HL-60 (cell line): ENCODE data around the gene MCOLN1.

Experiments used
- DNase-seq, 2 experiments: peaks; one replicate each; pipeline ENCODE4 v3.0.0-alpha.2; 2010 to 2020; ENCODE audit warnings: low read depth in 1 of 2, low spot score in 1 of 2
- H3K27ac ChIP-seq: fragments of 250-450 bp; sonication (Bioruptor Pico); replicated peaks from 2 replicates; pipeline ENCODE4 v1.5.1; 2020; ENCODE audit warnings: mild to moderate bottlenecking, moderate library complexity
- H3K27me3 ChIP-seq: fragments of 250-450 bp; sonication (Bioruptor Pico); 2 replicates; pipeline ENCODE4 v1.5.1; 2021; ENCODE audit warnings: mild to moderate bottlenecking, moderate library complexity; ENCODE audit not compliant: insufficient read depth, poor library complexity, severe bottlenecking
- H3K4me3 ChIP-seq: replicated peaks from 2 replicates; pipeline ENCODE4 v1.5.1; 2011; ENCODE audit warnings: mild to moderate bottlenecking, control low read depth, low read length; ENCODE audit not compliant: insufficient read depth
- GABPA ChIP-seq: IDR thresholded peaks from 2 replicates; pipeline ENCODE4 v1.6.1; 2012; ENCODE audit warnings: low read depth
- POLR2AphosphoS5 ChIP-seq: IDR thresholded peaks from 2 replicates; pipeline ENCODE4 v1.6.1; 2012; ENCODE audit warnings: low read depth
- REST ChIP-seq: IDR thresholded peaks from 2 replicates; pipeline ENCODE4 v1.6.1; 2012; ENCODE audit warnings: low read depth; ENCODE audit not compliant: insufficient replicate concordance
- SPI1 ChIP-seq: IDR thresholded peaks from 2 replicates; pipeline ENCODE4 v1.6.1; 2012; ENCODE audit warnings: low read depth, mild to moderate bottlenecking, borderline replicate concordance
- TF ChIP-seq, protein P1 (sequence below): IDR thresholded peaks from one replicate; pipeline ENCODE4 v1.5.1; 2011; ENCODE audit warnings: low read length, control low read depth, inconsistent platforms; ENCODE audit not compliant: insufficient read depth

Gene MCOLN1

GRCh38 chr19:7509625-7510024 is 12.8 kb upstream of the MCOLN1 start:
- TF ChIP-seq GABPA: no peak
- TF ChIP-seq REST: peak; percentile 96
- H3K4me3 ChIP-seq: no peak overlapping the region
- H3K27ac ChIP-seq: no peak overlapping the region
- no peak for DNase-seq
- peaks cover under 1% of the 10 kb centered on the region for H3K27me3 ChIP-seq

DNA sequence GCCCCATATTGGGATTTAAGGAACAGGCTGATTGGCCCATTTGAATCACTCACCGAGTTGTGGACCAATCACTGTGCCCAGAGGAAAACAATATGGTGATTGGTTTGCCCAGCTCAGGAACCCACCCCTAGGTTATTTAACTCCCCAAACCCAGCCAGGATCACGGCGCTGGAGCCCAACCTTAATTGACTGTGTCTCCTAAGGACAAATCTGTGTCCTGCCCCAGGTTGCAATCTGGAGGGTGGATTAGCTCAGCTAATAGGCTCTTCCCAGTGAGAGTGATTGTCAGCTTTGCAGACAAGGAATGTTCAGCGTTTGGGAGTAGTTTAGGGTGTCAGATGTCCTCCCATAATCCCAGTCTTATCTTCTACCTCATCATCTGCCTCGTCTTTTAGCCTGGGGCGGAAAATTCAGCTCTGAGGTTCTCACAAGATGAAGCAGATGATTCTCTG is 10.0 kb upstream of the MCOLN1 start:
- Histone ChIP-seq H3K27ac (no peak overlapping the region), H3K27me3 (peaks cover 24% of the 10 kb centered on the region), H3K4me3 (no peak overlapping the region)
- DNase-seq: no peak
- TF ChIP-seq GABPA (no peak), SPI1 (no peak), REST (no peak), POLR2AphosphoS5 (no peak)
- TF ChIP-seq, protein P1, sequence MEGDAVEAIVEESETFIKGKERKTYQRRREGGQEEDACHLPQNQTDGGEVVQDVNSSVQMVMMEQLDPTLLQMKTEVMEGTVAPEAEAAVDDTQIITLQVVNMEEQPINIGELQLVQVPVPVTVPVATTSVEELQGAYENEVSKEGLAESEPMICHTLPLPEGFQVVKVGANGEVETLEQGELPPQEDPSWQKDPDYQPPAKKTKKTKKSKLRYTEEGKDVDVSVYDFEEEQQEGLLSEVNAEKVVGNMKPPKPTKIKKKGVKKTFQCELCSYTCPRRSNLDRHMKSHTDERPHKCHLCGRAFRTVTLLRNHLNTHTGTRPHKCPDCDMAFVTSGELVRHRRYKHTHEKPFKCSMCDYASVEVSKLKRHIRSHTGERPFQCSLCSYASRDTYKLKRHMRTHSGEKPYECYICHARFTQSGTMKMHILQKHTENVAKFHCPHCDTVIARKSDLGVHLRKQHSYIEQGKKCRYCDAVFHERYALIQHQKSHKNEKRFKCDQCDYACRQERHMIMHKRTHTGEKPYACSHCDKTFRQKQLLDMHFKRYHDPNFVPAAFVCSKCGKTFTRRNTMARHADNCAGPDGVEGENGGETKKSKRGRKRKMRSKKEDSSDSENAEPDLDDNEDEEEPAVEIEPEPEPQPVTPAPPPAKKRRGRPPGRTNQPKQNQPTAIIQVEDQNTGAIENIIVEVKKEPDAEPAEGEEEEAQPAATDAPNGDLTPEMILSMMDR: no peak

DNA sequence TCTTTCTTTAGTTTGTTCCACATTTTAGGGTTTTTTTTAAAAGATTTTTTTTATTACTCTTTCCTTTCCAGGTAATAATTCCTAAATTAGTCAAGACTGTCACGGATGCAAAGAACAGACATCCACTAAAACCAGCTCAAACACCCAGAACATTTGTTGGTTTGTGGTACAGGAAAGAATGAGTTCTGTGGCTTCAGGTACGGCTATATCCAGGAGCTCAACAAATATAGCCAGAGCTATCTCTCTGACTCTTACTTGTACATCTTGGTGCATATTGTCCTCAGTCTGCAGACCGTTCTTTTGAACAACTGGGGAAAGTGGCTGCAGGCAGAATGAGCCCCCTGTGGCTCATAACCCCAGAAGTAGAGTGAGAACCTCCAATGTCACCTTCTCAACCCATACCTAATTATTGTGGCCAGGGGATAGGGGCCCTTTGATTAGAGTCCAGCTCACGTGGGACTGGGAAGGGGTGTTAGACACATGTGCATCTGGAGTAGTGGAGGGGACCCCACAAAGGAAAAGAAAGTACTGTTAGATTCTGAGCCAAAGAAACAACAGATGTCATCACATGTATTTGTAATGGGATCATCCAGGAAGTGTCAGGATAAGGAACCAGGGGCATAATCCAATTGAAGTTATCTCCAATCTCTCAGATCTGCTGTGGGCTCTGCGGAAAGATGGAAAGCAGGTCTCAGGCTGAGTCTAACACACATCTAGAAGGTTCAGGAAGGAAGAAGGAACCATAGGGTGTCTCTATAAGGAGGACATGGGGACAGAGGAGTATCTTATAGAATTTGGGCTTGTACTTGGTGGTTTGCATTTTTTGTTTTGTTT is 8.4 kb upstream of the MCOLN1 start:
- Histone ChIP-seq H3K27ac (no peak overlapping the region), H3K4me3 (no peak overlapping the region), H3K27me3 (peaks cover 27% of the 10 kb centered on the region)
- DNase-seq: no peak
- TF ChIP-seq POLR2AphosphoS5: no peak
- TF ChIP-seq SPI1: no peak
- TF ChIP-seq GABPA: no peak
- no peak for TF ChIP-seq REST
- TF ChIP-seq, protein P1: no peak
